ENCODE results near the gene MIF4GD.

DNA sequence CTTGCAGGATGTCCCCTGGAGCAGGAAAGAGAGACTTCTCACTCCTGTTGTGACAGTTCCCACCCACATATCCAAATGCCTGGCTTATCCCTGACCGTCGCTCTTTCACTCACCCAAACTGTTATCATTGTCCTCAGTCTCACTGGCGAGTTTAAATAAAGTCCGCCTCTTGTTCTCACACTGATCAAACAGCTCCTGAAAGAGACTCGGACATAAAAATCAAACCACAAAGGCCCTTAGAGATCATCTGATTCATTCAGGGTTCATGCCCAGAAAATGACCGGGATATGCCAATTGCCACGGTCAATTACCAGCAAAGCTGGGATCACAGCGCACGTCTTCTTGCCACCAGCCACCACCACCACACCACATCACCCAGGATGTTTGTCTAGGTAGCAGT is 29.5 kb downstream of the MIF4GD start:
- TF ChIP-seq, protein P1, sequence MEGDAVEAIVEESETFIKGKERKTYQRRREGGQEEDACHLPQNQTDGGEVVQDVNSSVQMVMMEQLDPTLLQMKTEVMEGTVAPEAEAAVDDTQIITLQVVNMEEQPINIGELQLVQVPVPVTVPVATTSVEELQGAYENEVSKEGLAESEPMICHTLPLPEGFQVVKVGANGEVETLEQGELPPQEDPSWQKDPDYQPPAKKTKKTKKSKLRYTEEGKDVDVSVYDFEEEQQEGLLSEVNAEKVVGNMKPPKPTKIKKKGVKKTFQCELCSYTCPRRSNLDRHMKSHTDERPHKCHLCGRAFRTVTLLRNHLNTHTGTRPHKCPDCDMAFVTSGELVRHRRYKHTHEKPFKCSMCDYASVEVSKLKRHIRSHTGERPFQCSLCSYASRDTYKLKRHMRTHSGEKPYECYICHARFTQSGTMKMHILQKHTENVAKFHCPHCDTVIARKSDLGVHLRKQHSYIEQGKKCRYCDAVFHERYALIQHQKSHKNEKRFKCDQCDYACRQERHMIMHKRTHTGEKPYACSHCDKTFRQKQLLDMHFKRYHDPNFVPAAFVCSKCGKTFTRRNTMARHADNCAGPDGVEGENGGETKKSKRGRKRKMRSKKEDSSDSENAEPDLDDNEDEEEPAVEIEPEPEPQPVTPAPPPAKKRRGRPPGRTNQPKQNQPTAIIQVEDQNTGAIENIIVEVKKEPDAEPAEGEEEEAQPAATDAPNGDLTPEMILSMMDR (IDR thresholded peaks at IDR 0.05; ENCODE audit: low read length), result no peak
- TF ChIP-seq EZH2 (optimal IDR thresholded peaks at IDR 0.05; ENCODE audit: low read depth, low read length), result no peak

Data from MM.1S (cell line).